Measurements from ENCODE around the gene TLX1. TPM values are rescaled to one million over a fixed set of nuclear protein-coding genes. Genes with fewer than 3 reads are reported as not detected.

TLX1 gene
- under 1 TPM in 2 of 3 donors, not detected in 1; 0.06 to 0.07 TPM for polyA plus RNA-seq (ENCODE audit: insufficient read length in 3 of 3)

DNA sequence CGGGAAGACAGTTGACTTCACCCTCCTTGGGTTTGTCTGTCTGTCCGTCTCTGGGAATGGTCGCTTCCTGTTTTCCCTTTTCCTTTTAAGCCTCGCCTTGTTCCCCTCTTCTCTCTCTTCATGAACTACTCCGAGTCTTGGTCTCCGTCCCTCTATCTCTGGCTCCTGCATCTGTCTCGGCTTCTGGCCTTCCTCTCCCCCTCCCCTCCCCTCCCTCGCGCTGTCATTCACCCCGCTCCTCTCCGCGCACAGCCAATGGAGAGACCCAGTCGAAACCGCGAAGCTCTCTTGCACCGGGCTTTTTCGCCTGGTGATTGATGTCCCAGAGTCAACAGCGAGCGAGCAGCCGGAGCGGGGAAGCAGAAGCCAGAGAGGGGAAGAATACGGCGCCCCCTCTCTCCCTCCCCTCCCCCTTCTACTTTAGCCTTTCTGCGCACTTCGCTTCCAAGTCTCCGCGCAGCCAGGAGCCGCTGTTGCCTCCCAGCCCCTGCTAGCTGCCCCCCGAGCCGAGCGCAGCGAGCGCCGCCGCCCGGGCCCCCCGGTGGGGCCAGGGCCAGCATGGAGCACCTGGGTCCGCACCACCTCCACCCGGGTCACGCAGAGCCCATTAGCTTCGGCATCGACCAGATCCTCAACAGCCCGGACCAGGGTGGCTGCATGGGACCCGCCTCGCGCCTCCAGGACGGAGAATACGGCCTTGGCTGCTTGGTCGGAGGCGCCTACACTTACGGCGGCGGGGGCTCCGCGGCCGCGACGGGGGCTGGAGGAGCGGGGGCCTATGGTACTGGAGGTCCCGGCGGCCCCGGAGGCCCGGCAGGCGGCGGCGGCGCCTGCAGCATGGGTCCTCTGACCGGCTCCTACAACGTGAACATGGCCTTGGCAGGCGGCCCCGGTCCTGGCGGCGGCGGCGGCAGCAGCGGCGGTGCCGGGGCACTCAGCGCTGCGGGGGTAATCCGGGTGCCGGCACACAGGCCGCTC, at the start of gene TLX1:
Gene TLX1 (plus strand): TSS at position 317 of the 978 bp plus-strand sequence. CDS start 242 bp downstream, at position 559.
- no peak for DNase-seq (ENCODE audit: low read depth in 3 of 3, low spot score in 2 of 3)

DNA sequence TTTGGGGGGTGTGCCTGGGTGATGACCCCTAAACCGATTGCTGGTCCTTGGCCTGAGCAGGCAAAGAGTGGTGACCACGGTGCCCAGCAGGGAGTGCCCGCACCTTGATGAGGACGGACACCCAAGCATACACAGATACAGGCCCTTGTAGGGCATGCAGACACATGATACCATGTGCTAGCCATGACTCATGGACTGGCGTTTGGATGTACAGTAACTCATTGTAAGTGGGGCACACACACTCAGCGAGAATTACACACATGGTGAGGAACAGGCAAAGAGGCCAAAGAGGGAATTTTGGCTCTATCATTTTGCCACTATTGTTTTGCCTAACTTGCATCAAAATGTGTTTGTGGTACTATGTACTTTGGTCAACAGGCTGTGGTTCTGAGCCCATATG, 45.3 kb upstream of the TLX1 start:
- no peak for DNase-seq (ENCODE audit: low read depth in 3 of 3, low spot score in 2 of 3)

GRCh38 chr10:101087376-101087775, 43.7 kb upstream of the TLX1 start:
- DNase-seq (ENCODE audit: low read depth in 3 of 3, low spot score in 2 of 3) = no peak

DNA sequence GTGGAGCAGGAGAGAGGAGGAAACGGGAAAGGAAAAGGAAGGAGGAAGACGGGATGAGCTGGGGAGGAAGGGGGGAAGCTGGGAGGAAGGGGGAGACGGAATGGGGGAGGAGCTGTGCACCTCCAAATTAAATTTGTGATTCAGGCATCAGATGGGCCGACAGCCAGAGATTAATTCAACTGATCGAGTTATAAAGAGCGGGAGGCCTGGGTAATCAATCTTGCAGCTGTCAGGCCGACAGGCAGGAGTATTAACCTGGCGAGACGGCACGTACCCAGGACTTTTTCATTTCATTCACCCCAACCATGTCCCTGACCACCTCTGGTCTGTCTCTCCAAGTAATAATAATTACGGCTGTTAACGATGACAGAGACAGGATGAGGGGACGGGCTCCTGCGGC, 43.1 kb upstream of the TLX1 start:
- no peak for DNase-seq (ENCODE audit: low read depth in 3 of 3, low spot score in 2 of 3)

- DNase-seq (ENCODE audit: low read depth in 3 of 3, low spot score in 2 of 3) = no peak
Observed at GRCh38 chr10:101089520-101090299, 41.4 kb upstream of the TLX1 start.

DNA sequence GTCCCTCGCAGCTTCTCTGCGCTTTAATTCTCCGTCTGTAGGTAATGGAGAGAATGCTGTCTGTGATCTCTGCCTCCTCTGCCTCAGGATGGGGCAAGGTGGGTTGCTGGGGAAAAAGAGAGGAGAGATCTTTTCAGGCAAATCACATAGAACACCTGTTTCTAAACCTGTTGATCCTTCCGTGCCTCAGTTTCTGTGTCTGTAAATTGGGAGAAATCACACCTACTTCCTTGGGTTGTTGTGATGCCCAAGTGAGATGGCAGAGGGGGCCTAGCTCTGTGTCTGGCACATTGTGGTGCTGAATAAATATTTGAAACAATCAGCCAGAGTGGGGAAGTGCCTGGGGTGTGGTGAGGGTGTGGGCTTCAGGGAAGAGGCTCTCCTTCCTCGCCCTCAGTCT, 40.5 kb upstream of the TLX1 start:
- no peak for DNase-seq (ENCODE audit: low read depth in 3 of 3, low spot score in 2 of 3)

GRCh38 chr10:101091546-101092290, 39.4 kb upstream of the TLX1 start:
- DNase-seq (ENCODE audit: low read depth in 3 of 3, low spot score in 2 of 3) = no peak

- DNase-seq (ENCODE audit: low read depth in 3 of 3, low spot score in 2 of 3) = no peak
Observed at GRCh38 chr10:101092881-101093354, 38.2 kb upstream of the TLX1 start.

DNA sequence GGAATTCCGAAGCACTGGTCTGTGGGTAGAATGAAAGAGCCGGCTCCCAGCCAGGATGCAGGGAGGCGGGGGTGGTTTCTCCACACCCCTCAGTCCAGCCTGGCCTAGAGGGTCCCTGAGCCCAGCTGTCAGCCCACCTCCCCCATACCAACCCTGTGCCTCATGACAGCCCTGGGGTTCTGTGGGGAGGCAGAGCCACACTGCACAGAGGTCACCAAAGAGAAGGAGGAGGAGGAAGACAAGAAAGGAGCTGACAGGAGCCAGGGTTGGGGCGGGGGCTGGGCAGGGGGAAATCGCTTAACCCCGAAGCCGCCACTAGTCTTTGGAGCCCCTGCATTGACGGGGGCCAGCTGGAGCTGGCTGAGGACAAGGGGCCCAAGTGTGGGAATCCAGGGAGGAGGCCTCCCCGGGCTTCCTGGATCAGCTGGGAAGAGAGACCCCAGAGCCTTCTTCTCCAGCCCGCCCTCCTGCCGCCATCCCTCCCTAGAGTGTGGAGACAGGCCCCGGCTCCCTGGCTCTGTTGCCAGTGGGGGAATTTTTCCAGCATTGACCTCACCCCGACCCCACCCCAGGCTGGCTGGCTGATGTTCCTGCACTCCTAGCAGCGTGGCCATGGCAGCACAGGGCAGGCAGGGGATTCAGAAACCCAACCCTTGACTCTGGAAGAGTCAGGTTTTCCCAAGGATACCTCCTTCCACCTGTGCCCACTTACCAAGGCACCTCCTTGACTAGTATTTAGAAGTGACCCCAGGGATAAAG, 36.8 kb upstream of the TLX1 start:
- no peak for DNase-seq (ENCODE audit: low read depth in 3 of 3, low spot score in 2 of 3)

DNA sequence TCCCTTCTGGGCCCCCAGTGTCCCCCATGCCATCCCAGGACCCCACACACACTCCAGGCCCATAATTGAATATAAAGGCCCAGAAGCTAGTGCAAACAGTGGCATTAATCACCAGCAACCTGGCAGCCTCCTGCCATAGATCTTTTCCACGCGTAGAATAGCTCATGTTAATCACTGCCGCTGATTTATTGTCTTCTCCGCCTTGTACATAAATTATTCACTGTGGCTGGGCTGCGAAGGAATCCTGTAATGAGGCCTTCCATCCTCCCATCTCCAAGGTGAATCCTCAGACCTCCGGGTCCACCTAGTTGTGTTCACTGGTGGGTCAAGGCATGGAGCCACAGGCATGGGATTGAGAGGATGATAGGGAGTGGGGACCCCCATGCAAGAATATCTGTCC, 36.1 kb upstream of the TLX1 start:
- no peak for DNase-seq (ENCODE audit: low read depth in 3 of 3, low spot score in 2 of 3)

DNA sequence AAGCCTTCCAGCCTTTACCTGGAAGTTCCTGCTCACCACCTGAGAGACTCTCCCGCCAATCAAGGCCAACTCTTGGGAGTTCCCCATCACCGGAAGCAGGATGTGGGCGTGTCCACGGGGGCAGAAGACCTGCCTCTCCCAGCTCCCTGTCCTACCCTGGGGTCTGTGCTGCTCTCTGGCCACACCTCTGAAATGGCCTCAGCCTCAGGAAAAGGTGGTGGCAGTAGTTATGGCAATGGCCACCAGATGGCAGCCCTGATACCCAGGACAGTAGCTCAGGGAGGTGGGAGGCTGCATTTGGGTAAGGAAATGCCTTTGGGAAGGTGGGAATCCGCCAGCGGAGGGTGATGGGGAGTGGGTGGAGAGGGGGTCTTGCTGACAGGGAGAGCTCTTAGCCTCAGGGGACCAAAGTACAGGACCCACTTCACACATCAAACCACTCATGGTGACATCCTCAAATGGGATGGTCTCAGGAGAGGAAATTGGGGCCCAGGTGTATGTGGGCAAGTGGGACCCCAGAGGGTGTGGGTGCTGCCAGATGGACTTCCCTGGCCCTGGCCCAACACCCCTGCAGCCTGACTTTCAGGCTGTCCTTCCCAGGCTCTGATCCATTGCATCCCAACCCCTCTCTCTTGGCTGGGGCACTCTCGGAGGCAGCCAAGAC, 35.4 kb upstream of the TLX1 start:
- DNase-seq (ENCODE audit: low read depth in 3 of 3, low spot score in 2 of 3) = peak in 1 of 3 donors; percentile 40

GRCh38 chr10:101096378-101096777, 34.7 kb upstream of the TLX1 start:
- DNase-seq (ENCODE audit: low read depth in 3 of 3, low spot score in 2 of 3) = no peak

DNA sequence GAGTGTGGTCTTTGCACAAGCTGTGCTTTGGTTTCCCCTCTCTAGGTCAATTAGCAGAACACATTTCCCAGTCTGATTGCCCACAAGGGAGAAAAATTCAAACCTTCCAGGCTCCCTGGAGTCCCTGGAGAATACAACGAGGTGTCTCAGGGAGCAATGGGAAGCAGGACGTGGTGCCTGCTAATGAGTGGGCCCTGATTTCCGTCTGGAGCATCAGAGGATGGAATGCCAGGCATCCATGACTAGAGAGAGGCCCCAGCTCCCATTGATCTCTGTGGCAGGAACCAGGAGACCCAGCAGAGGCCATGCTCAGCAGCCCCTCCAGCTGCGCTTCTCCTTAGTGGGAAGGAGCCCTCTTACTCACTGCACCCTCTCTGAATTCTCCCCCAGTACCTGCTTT, 33.2 kb upstream of the TLX1 start:
- DNase-seq (ENCODE audit: low read depth in 3 of 3, low spot score in 2 of 3) = no peak

DNA sequence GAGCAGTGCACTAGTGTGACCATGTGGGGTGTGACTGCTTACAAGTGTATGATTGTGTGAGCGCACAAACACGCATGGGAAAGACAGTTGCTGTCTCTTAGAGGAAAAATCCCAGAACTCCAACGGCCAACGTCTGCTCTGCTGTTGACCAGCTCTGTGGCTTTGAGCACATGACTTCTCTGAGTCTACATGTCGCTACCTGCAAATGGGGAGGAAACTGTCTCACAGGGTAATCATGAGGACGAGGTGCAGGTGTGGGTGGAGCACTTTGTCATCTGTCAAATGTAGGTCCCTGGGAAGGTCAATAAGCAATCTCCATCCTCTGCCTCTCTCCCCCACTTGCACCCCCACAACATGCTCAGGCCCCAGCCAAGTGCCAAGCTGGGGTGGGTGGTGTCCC, 31.2 kb upstream of the TLX1 start:
- no peak for DNase-seq (ENCODE audit: low read depth in 3 of 3, low spot score in 2 of 3)

GRCh38 chr10:101101372-101101881, 29.7 kb upstream of the TLX1 start:
- no peak for DNase-seq (ENCODE audit: low read depth in 3 of 3, low spot score in 2 of 3)

- DNase-seq (ENCODE audit: low read depth in 3 of 3, low spot score in 2 of 3) = no peak
Observed at GRCh38 chr10:101103430-101103829, 27.7 kb upstream of the TLX1 start.

DNA sequence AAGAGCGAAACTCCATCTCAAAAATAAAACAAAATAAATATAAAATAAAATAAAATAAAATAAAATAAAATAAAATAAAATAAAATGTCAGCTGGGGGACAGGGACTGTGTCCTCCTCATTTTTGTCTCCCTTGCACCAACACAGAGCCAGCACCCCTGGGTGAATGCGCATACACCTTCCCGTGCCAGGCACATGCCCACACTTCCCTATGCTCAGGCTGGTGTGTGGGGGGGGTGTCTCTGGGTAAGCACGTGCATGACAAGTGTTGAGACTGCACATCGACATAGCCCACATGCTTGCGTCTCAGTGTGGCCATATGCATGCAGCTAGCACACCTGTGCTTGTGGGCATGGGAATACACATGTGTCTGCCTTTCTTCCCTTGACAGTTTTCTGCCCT, 24.7 kb upstream of the TLX1 start:
- no peak for DNase-seq (ENCODE audit: low read depth in 3 of 3, low spot score in 2 of 3)

DNA sequence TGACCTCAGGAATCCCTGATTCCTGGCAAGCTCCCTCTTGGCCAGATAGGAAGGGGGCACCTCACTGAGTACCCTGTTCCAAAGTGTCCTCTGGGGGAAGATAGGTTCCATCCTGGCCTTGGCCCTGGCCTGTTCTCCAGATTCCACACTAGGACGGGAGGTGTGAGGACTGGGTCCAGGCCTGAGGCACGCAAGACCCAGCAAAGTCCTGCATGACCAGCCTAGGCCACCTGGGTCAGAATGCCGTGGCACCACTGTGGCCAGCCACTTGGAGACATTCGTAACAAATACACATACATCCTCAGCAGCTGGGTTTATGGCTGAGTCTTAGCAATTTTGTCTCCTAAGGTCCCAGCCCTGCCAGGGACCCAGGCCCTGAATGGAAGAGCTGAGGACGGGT, 23.3 kb upstream of the TLX1 start:
- DNase-seq (ENCODE audit: low read depth in 3 of 3, low spot score in 2 of 3) = no peak

DNA sequence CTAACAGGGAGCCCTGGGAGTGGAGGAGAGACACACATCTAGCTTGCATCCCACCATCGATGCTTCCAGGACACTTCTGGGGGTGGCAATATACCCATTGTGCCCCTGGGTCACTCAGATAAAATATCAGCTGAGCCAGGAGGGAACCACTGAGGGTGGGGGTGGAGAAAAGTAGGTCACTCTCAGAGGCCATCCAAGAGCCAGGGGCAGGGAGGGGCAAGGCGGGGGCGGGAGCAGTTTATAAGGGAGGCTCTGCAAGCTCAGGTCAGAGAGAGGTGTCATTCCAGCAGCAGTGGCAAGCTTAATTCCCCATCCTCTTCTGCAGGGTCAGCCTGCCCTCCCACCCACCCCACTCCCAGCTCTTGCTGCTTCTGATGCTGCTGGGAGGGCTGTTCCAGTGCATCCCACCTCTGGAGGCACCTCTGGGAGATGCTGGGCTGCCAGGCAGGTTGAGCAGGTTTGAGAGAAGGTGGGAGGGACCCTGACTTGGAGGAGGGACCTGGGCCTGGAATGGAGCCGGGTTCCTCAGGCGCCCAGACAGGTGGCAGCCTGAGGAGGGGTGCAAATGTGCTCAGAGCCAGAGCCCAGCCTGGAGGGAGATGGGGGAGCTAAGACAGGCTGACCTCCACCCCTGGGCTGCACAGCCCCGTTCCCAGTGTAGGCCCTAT, 20.1 kb upstream of the TLX1 start:
- DNase-seq (ENCODE audit: low read depth in 3 of 3, low spot score in 2 of 3) = no peak

Measured in right renal cortex interstitium (tissue), 3 donors.